Activated T-cell treated with anti-CD3 and anti-CD28 coated beads, Interleukin-2, amount 50 U/mL, for 24 hours (primary cell): ENCODE measurements around the gene SNRNP40.
"Not testable (repeated sequence)": the region's sequence is repeated elsewhere in the genome, so short reads cannot be mapped to it uniquely, and the experiment has no call there.

Source experiments
- DNase-seq: peaks from one replicate; pipeline ENCODE4 v3.0.0-alpha.2; 2020
- H3K27ac Mint-ChIP-seq: 2 replicates; pipeline ENCODE4 v1.8.0; 2020; ENCODE audit warnings: mild to moderate bottlenecking, mixed read lengths
- H3K27me3 Mint-ChIP-seq: 2 replicates; pipeline ENCODE4 v1.8.0; 2020; ENCODE audit warnings: mixed read lengths
- H3K36me3 Mint-ChIP-seq: 2 replicates; pipeline ENCODE4 v1.8.0; 2020; ENCODE audit warnings: low read depth, mixed read lengths
- H3K4me1 Mint-ChIP-seq: 2 replicates; pipeline ENCODE4 v1.8.0; 2020; ENCODE audit warnings: low read depth, mixed read lengths
- H3K4me3 Mint-ChIP-seq: 2 replicates; pipeline ENCODE4 v1.8.0; 2020; ENCODE audit warnings: mild to moderate bottlenecking, moderate library complexity, mixed read lengths
- H3K9me3 Mint-ChIP-seq: 2 replicates; pipeline ENCODE4 v1.8.0; 2020; ENCODE audit warnings: mixed read lengths

Gene SNRNP40

DNA sequence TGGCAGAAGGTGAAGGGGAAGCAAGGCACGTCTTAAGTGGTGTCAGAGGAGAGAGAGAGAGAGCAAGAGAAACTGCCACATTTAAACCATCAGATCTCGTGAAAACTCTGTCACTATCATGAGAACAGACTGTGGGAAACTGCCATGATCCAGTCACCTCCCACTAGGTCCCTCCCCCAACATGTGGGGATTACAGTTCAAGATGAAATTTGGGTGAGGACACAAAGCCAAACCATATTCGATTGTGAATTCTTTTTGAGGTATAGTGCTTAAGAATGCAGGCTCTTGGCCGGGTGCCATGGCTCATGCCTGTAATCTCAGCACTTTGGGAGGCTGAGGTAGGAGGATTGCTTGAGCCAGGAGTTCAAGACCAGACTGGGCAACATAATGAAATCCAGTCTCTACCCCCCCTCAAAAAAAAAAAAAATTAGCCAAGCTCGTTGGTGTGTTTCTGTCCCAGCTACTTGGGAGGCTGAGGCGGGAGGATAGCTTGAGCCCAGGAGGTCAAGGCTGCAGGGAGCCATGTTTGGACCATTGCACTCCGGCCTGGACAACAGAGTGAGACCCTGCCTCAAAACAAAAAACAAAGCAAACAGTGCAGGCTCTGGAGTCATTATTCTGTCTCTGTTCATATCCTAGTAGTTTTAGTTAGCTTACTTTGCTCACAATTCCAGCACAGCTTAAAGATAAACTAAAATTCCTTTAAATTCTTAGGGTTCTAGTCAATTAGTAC, 6.3 kb upstream of the SNRNP40 start:
- no peaks in the 10 kb centered on the region for H3K9me3 Mint-ChIP-seq
- H3K36me3 Mint-ChIP-seq, result peaks cover 44% of the 10 kb centered on the region
- H3K4me1 Mint-ChIP-seq, result peaks cover 40% of the 10 kb centered on the region
- H3K27me3 Mint-ChIP-seq, result no peaks in the 10 kb centered on the region
- H3K27ac Mint-ChIP-seq, result no peak overlapping the region
- no peak for DNase-seq
- H3K4me3 Mint-ChIP-seq, result no peak overlapping the region

- H3K36me3 Mint-ChIP-seq, result peaks cover 33% of the 10 kb centered on the region
- no peaks in the 10 kb centered on the region for H3K27me3 Mint-ChIP-seq
- H3K27ac Mint-ChIP-seq, result peak overlapping the region; percentile 17
- DNase-seq, result no peak
- peaks cover 40% of the 10 kb centered on the region for H3K4me1 Mint-ChIP-seq
- H3K4me3 Mint-ChIP-seq, result no peak overlapping the region
- no peaks in the 10 kb centered on the region for H3K9me3 Mint-ChIP-seq
Measured at GRCh38 chr1:31300193-31300592, 3.6 kb upstream of the SNRNP40 start.

GRCh38 chr1:31299365-31299764, 2.8 kb upstream of the SNRNP40 start:
- Mint-ChIP-seq H3K36me3 (peaks cover 31% of the 10 kb centered on the region), H3K4me3 (no peak overlapping the region), H3K27me3 (no peaks in the 10 kb centered on the region), H3K4me1 (peaks cover 45% of the 10 kb centered on the region), H3K27ac (peak overlapping the region; percentile 71), H3K9me3 (no peaks in the 10 kb centered on the region)
- DNase-seq, result no peak

DNA sequence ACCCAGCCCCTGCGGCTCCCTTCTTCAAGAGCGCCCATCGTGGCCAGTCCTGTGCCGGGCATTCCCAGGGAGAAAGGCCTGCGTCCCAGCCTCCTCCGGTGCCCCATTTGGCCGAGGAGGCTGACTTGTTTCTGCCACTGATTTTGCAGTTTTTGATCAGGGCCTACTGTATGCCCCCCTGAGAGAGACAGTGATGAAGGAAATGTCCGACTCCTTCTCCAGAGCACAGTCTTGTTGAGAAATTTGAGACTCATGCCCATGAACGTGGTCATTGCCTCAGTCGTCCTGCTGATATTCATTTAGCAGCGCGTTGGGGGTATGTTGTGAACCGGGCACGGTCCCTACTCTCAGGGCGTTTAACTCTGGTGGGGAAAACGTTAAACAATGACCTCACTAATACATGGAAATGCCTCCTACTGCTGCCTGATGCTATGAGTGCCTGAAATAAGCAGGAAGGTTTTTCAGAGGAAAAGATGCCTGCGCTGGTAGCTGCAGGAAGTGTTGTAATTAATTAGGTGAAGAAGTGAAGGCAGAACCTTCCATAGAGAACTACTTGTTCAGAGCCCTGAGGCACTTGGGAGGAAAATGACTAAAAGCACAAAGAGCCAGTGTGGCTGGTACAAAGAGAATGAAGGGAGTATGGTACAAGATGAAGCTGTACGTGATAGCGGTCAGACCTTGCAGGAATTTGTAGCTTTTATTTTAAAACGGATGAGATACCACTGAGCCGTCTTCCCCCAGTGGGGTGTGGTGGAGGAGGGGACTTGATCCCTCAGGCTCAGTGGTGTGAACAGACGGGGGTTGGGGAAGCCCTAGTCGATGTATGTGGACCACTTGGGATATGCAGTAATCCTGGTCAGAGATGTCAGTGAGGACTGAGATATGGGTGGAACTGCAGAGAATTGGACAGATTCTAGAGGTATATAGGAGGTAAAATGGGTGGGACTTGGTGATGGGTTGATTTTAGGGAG, 974 bp upstream of the SNRNP40 start:
- Mint-ChIP-seq H3K9me3 (no peaks in the 10 kb centered on the region), H3K4me1 (peaks cover 48% of the 10 kb centered on the region), H3K27me3 (no peaks in the 10 kb centered on the region), H3K4me3 (no peak overlapping the region), H3K27ac (no peak overlapping the region), H3K36me3 (peaks cover 42% of the 10 kb centered on the region)
- DNase-seq, result no peak

GRCh38 chr1:31295874-31296485, 608 bp downstream of the SNRNP40 start:
- Mint-ChIP-seq H3K9me3 (no peaks in the 10 kb centered on the region), H3K36me3 (peaks cover 45% of the 10 kb centered on the region), H3K4me1 (peaks cover 41% of the 10 kb centered on the region), H3K27ac (no peak overlapping the region), H3K4me3 (no peak overlapping the region), H3K27me3 (no peaks in the 10 kb centered on the region)
- DNase-seq, result no peak

GRCh38 chr1:31289021-31289420, 7.6 kb downstream of the SNRNP40 start:
- H3K4me3 Mint-ChIP-seq, result no peak overlapping the region
- H3K36me3 Mint-ChIP-seq, result peaks cover 97% of the 10 kb centered on the region
- H3K9me3 Mint-ChIP-seq, result no peaks in the 10 kb centered on the region
- H3K27me3 Mint-ChIP-seq, result no peaks in the 10 kb centered on the region
- peaks cover 9% of the 10 kb centered on the region for H3K4me1 Mint-ChIP-seq
- no peak overlapping the region for H3K27ac Mint-ChIP-seq
- DNase-seq, result no peak

DNA sequence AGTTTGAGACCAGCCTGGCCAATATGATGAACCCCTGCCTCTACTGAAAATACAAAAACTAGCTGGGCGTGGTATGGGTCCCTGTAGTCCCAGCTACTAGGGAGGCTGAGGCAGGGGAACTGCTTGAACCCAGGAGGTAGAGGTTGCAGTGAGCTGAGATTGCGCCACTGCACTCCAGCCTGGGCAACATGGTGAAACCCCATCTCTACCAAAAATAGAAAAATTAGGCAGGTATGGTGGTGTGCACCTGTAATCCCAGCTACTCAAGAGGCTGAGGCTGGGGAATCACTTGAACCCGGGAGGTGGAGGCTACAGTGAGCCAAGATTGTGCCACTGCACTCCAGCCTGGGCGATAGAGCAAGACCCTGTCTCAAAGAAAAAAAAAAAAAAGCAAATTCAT, 8.8 kb downstream of the SNRNP40 start:
- DNase-seq, H3K9me3 Mint-ChIP-seq, H3K27ac Mint-ChIP-seq, H3K4me1 Mint-ChIP-seq, H3K27me3 Mint-ChIP-seq, H3K4me3 Mint-ChIP-seq: not testable (repeated sequence)
- H3K36me3 Mint-ChIP-seq, result peaks cover 97% of the 10 kb centered on the region

DNA sequence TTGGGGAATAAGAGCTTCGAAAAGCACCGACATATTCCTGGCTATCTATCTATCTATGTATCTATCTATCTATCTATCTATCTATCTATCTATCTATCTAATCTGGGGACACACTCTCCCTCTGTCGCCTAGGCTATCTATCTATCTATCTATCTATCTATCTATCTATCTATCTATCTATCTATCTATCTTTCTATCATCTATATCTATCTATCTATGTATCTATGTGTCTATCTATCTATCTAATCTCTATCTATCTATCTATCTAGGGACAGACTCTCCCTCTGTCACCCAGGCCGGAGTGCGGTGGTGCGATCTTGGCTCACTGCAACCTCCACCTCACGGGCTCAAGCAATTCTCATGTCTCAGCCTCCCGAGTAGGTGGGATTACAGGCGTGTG, 14.2 kb downstream of the SNRNP40 start:
- H3K9me3 Mint-ChIP-seq, H3K27ac Mint-ChIP-seq, H3K4me1 Mint-ChIP-seq, H3K4me3 Mint-ChIP-seq, DNase-seq, H3K27me3 Mint-ChIP-seq: not testable (repeated sequence)
- peaks cover 95% of the 10 kb centered on the region for H3K36me3 Mint-ChIP-seq

GRCh38 chr1:31273619-31274018, 23.0 kb downstream of the SNRNP40 start:
- Mint-ChIP-seq H3K27ac (no peak overlapping the region), H3K9me3 (no peaks in the 10 kb centered on the region), H3K36me3 (peaks cover 93% of the 10 kb centered on the region), H3K27me3 (no peaks in the 10 kb centered on the region), H3K4me1 (peaks cover 6% of the 10 kb centered on the region), H3K4me3 (no peak overlapping the region)
- DNase-seq, result no peak

GRCh38 chr1:31272369-31272768, 24.2 kb downstream of the SNRNP40 start:
- no peak overlapping the region for H3K27ac Mint-ChIP-seq
- no peak overlapping the region for H3K4me3 Mint-ChIP-seq
- peaks cover 4% of the 10 kb centered on the region for H3K4me1 Mint-ChIP-seq
- peaks cover 93% of the 10 kb centered on the region for H3K36me3 Mint-ChIP-seq
- no peaks in the 10 kb centered on the region for H3K9me3 Mint-ChIP-seq
- no peak for DNase-seq
- no peaks in the 10 kb centered on the region for H3K27me3 Mint-ChIP-seq

DNA sequence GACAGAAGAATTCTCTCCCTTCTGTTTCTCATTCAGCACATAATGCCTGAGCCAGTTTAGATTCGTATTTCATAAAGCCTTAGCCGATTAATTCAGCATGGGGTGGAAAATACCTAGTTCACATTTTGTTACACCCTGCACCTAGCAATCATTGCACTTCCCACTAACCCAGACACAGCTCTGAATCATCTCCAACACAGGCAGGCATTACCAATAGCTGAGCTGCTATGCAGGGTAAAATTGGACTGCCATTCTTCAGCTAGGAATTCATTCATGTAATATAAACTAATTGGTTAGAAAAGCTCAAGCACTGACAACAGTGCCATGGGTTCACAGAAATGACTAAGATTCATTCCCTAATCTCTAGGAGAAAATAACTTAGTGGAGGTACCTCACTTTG, 30.0 kb downstream of the SNRNP40 start:
- no peaks in the 10 kb centered on the region for H3K4me1 Mint-ChIP-seq
- peaks cover 97% of the 10 kb centered on the region for H3K36me3 Mint-ChIP-seq
- no peaks in the 10 kb centered on the region for H3K9me3 Mint-ChIP-seq
- DNase-seq, result no peak
- no peaks in the 10 kb centered on the region for H3K27me3 Mint-ChIP-seq
- no peak overlapping the region for H3K27ac Mint-ChIP-seq
- no peak overlapping the region for H3K4me3 Mint-ChIP-seq

DNA sequence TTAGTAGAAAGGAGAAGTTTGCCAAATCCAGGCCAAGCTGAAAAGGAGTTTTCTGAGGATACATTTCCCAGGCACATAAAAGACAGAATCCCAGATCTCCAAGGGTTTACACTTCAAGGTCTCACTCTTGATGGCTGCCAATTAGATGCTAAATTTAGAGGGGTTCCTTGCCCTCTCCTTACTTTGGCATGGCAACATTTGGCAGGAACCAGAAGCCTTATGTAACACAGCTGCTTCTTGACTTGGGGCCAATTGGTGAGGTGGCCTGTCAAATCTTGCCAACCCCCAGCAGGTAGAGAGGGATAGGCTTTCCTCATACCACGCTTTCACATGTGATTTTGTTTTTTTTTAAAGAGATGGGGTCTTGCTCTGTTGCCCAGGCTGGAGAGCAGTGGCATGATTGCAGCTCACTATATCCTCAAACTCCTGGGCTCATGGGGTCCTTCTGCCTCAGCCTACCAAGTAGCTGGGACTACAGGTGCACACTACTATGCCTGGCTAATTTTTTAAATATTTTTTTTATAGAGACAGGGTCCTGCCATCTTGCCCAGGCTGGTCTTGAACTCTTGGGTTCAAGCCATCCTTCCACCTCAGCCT, 31.7 kb downstream of the SNRNP40 start:
- Mint-ChIP-seq H3K9me3 (no peaks in the 10 kb centered on the region), H3K27ac (no peak overlapping the region), H3K36me3 (peaks cover 98% of the 10 kb centered on the region), H3K27me3 (no peaks in the 10 kb centered on the region), H3K4me1 (no peaks in the 10 kb centered on the region), H3K4me3 (no peak overlapping the region)
- no peak for DNase-seq

DNA sequence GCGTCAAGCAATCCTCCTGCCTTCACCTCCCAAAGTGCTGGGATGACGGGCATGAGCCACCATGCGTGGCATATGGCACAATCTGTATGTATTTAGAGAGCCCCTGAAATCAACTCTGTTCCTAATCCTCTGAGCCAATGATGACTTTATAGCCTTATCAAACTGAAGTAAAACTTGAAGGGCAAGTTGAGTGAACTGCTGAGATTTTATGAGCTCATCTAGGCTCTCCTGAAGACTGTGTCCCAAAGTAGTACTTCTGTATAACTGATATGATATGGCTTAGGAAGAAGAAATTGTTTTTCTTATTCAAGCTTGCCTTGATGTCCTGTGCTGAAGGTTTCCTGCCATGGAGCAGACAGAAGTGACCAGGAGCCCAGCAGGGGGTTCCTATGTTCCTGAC, 33.2 kb downstream of the SNRNP40 start:
- Mint-ChIP-seq H3K36me3 (peaks cover 99% of the 10 kb centered on the region), H3K4me3 (no peak overlapping the region), H3K27me3 (no peaks in the 10 kb centered on the region), H3K27ac (no peak overlapping the region), H3K4me1 (no peaks in the 10 kb centered on the region), H3K9me3 (no peaks in the 10 kb centered on the region)
- no peak for DNase-seq

DNA sequence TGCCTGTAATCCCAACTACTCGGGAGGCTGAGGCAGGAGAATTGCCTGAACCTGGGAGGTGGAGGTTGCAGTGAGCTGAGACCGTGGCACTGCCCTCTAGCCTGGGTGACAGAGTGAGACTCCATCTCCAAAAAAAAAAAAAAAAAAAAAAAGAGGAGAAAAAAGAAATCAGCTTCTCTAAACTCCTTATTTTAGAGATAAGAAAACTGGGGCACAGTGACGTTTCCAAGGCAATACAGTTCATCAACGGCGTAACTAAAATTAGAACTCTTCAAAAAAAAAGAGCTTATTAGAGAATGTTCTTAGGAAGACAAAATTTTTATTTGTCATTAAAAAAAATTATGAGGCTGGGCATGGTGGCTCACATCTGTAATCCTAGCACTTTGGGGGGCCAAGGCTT, 34.2 kb downstream of the SNRNP40 start:
- H3K27me3 Mint-ChIP-seq, DNase-seq, H3K4me3 Mint-ChIP-seq, H3K4me1 Mint-ChIP-seq, H3K9me3 Mint-ChIP-seq, H3K27ac Mint-ChIP-seq: not testable (repeated sequence)
- peaks cover 99% of the 10 kb centered on the region for H3K36me3 Mint-ChIP-seq
